Coronary artery (tissue), 2 donors: ENCODE measurements around the gene XXYLT1.

Experiments
- DNase-seq: peaks from one replicate; pipeline ENCODE4 v3.0.0-alpha.2; 2017; ENCODE audit warnings: low spot score
- H3K27ac ChIP-seq, 2 donors: fragments of 200-600 bp; sonication (generic); one replicate each; pipeline ENCODE4 v1.5.1; 2016 to 2019
- H3K4me3 ChIP-seq: fragments of 200-600 bp; sonication (generic); 2 replicates; pipeline ENCODE4 v1.5.1; 2016; ENCODE audit warnings: mild to moderate bottlenecking, moderate library complexity
- TF ChIP-seq, protein P1 (sequence below): fragments of 200-600 bp; sonication (generic); IDR thresholded peaks from one replicate; pipeline ENCODE4 v1.5.1; 2019; ENCODE audit warnings: antibody characterized with exemption

XXYLT1 gene

DNA sequence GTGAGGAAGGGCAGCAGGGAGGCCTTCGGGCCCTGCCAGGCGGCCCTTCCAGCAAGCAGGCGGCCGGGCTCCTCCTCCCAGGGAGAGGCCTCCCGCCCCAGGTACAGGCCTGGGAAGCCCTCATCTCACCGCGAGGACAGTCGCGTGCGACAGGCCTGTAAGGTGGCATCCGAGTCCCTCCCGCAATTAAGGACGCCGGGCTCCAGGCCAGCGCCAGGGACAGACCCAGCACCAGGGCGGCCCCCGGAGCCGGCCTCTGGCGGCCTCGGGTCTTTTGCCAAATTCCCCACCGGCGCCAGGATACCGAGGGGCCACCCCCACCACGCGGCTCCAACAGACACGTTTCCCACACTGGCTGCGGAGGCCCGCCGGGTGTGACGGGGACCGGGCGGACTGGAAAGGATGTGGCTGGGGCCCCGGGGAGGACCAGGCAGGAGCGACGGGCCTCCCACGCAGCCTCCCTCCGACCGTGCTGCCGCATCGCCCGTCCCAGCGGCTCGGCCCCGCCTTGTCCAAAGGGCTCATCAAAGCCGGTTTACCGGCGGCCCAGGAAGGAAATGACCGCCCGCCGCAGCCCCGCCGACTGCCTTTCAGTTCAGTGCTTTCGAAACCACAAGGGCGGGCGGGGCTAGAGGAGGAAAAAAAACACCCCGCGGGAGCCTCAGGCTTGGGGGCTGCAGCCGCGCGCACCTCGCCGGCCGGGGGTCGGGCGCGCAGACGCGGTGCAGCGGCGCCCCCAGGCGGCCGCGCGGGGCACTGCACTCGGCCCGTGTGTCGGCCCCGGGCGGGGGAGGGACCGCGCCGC, 11.3 kb downstream of the XXYLT1 start:
- peak overlapping the region; percentile 81 for H3K4me3 ChIP-seq
- TF ChIP-seq, protein P1, sequence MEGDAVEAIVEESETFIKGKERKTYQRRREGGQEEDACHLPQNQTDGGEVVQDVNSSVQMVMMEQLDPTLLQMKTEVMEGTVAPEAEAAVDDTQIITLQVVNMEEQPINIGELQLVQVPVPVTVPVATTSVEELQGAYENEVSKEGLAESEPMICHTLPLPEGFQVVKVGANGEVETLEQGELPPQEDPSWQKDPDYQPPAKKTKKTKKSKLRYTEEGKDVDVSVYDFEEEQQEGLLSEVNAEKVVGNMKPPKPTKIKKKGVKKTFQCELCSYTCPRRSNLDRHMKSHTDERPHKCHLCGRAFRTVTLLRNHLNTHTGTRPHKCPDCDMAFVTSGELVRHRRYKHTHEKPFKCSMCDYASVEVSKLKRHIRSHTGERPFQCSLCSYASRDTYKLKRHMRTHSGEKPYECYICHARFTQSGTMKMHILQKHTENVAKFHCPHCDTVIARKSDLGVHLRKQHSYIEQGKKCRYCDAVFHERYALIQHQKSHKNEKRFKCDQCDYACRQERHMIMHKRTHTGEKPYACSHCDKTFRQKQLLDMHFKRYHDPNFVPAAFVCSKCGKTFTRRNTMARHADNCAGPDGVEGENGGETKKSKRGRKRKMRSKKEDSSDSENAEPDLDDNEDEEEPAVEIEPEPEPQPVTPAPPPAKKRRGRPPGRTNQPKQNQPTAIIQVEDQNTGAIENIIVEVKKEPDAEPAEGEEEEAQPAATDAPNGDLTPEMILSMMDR, result peak; percentile 58
- H3K27ac ChIP-seq, result peak overlapping the region; percentile 67 to 78
- DNase-seq, result peak; percentile 90

DNA sequence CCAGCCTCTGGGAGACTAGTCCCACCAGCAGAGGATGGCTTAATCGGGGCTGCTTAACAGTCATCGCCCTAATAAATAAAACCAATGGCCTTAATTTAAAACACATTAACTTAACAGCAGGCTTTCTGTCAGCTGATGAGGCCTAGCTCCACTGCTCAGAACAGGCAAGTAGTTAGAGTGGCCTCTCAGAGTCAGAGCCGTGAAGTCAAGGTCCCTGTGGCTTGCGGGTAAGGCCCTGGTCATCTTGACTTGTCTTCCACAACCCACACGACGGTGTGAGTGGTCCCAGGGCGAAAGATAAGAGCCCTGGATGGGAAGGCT, 11.8 kb downstream of the XXYLT1 start:
- Histone ChIP-seq H3K4me3 (peak overlapping the region; percentile 81), H3K27ac (peak overlapping the region; percentile 67 to 78)
- DNase-seq, result no peak
- TF ChIP-seq, protein P1, result no peak

DNA sequence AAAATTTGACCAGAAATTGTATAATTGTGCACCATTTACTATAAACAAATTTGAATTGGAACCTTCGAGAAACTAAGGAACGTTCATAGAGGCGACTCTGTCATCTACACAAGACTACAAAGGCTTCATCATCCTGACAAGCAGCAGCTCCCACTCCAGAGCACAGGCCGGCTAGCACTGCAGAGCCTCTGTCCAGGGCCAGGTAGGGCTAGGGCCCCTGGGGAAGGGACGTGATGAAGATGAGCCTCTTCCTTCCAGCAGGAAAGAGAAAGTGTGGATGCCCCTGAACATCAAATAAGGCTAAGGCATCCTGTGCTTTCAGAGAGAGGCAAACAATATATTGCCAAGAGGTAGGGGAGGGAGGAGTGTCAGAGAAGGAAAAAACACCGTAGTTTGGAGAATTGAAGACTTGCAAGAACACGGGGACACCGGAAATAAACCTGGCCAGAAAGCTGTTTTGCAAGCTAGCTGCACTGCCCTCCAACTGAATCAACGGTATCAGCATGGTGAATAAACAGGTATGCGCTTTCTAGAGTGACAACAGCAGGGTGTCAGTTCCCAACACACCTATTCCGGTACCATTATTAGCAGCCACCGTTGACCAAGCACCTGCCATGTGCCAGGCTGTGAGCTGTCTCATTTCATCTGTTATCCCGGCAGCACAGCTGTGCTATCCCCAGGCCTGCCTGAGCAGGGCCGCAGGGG, 12.4 kb downstream of the XXYLT1 start:
- H3K27ac ChIP-seq, result peak overlapping the region; percentile 67 to 78
- DNase-seq, result no peak
- no peak overlapping the region for H3K4me3 ChIP-seq
- TF ChIP-seq, protein P1, result no peak

DNA sequence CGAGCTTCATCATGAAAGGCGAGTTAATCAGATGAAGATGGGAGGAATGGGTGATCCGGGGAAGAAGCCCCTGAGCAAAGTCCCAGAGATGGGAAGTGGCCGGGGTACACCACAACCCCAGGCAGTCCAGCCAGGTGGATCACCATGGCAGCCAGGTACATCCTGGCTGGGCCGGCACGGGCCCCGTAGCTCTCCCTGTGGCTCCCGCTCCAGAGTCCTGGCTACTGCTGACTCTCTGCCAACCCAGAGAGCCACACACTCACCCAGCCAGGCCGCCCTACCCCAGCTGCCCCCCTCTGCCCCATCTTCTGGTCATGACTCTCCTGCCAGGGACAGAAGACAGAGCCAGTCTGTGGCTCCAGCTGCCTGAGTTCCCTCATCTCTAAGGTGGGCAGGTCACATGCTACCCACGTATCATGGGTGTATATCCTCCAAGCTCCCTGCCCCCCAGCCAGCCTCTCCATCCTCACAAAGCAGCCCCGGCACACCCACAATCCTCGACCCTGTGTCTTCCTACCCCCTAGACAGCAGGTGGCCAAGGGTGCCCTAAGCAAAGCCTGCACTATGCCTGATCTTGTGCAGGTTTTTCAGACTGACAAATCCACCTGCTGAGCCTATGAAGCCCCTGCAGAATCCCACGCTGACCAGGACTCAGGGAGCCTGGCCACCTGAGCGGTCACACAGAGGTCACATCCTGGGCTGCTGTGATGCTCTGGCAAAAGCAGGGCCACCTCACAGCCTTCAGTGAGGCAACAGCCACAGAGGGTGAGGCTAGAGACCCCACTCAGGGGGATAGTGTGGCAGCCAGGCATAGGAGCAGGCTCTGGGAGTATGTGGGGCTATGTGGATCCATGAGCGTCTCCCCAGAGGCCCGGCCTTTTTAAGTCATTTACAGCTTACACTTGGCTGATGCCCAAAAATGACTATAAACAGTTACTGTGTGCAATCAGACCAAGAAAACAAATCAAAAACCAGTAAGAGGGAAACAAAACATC, 13.2 kb downstream of the XXYLT1 start:
- H3K4me3 ChIP-seq, result no peak overlapping the region
- H3K27ac ChIP-seq, result no peak overlapping the region
- TF ChIP-seq, protein P1, result no peak
- no peak for DNase-seq

DNA sequence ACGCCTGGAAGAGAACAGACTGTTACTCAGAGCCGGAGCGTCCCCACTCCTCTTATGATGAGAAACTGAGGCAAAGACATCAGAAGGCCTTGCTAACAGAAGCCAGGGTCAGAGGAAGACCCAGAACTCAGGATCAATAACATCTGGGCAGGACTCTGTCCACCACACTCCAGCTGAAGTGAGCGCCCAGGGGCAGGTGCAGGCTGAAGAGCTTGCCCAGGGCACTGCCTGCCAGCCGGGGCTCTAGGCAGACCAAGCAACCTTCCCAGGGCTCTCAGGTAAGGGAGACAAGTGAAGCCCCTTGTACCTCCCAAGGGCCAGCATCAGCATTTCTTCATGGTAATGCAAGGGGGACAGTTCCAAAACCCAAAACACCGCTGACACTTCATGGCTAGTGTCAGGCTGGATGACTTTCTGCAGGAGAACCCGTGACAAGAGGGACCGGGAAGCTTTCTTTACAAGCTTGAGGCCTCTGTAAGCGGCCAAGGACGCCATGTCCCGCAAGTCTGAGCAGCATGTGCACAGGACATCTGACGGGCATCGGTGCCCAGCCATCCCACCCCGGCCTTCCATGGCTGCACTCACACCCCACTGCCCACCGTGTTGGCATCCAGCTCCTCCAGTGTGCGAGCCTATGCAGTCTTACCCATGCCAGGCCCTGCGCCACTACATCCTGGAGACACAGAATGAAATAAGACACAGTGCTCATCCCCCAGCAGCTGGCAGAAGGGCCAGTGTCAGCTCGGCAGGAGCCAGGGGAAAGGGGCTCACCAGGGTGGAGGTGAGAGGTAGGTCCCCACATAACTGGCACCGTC, 14.1 kb downstream of the XXYLT1 start:
- no peak overlapping the region for H3K4me3 ChIP-seq
- TF ChIP-seq, protein P1, result no peak
- H3K27ac ChIP-seq, result no peak overlapping the region
- DNase-seq, result no peak
